HG02884 (cell line): Measurements from ENCODE around the gene LRIT3.
"Not testable (repeated sequence)": the region's sequence is repeated elsewhere in the genome, so short reads cannot be mapped to it uniquely, and the experiment has no call there.

Experiments used
- ATAC-seq: cut with Tn5 transposase; IDR thresholded peaks from one replicate; pipeline ENCODE4 v1.9.1; 2021; ENCODE audit warnings: mild to moderate bottlenecking, moderate library complexity; ENCODE audit not compliant: unreplicated experiment

Gene LRIT3

DNA sequence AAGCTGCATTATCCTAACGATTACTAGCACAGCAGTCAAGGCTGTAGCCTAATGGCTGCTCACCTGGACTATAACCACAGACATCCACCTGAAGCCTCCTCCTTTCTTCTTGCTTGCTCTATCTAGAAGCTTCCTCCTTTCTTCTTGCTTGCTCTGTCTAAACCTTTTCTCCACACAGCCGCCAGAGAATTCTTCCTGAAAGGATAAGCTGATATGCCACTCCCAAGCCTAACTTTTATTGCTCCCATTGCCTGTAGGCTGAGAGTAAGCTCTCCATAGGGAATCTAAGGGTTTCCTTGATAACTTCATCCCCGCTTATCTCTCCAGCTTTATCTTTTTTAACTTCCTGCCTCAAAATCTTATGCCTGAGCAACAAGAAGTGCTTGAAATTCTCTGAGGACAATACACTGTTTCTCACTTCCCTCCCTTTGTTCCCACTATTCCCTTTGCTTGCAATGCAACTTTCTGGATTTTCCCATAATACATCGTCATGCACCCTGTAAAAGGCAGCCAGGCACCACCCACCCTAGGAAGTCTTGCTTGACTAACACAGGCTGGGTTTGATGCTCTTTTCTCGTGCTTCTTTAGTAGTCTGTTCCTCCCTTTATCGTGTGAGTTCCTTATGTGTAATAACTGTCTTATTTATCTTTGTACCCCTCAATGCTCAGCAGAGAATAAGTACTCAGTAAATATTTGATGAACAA lies 1.4 kb upstream of the LRIT3 start:
- ATAC-seq, result no peak

GRCh38 chr4:109848501-109848900 lies 594 bp downstream of the LRIT3 start:
- ATAC-seq, result no peak

GRCh38 chr4:109850601-109851000 lies 2.7 kb downstream of the LRIT3 start:
- no peak for ATAC-seq

DNA sequence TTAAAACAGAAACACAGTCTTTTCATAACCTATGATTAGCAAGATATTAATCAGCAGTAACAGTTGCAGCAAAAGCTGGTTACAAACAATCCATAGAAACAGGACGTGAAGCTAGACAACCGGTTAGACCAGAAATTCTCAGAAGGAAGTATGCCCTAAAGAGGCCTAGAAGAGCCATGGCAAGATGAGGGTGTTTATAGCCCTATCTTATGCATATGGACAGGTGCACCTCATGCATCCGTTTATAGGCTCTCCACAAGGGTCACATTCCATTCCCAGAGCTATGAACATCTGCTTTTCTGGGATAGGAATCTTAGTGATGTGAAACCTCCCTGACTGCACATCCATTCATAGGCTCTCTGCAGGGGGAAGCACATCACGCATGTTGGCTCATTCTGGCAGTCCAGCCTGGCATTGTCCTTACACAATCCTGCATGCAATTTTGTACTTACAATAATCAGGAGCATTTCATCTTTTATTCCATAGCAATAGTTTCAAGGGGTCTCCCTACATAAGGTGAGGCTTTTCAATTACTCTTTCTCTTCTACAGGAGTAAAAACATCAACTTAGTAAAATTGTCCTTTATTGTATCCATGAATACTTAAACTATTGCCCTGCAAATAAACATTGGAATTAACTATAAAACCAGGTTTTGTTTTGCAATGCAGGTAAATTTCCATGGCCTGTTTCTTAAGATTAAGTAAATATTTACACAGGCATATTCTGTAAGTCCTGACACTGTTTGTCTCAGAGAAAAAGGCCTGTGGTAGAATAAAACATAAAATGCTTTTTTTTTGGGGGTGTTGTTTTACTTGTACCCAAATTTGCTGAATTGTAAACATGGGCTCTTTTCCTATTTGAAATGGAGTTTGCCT lies 11.8 kb downstream of the LRIT3 start:
- ATAC-seq, result not testable (repeated sequence)

DNA sequence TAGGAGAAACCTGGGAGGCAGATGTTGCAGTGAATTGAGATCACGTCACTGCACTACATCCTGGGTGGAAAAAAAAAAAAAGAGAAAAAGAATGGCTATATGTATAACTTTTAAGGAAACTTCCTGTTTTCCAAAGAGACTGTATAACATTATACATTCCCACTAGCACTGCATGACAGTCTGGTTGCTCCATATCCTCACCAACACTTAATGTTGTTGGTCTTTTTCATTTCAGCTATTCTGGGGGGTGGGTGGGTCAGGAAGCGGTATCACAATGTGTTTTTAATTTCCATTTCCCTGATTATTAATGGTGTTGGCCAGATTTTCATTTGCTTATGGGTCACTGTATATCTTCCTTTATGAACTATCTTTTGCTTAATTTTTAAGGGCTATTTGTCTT lies 13.4 kb downstream of the LRIT3 start:
- no peak for ATAC-seq

GRCh38 chr4:109861916-109862511 lies 14.1 kb downstream of the LRIT3 start:
- ATAC-seq, result no peak

DNA sequence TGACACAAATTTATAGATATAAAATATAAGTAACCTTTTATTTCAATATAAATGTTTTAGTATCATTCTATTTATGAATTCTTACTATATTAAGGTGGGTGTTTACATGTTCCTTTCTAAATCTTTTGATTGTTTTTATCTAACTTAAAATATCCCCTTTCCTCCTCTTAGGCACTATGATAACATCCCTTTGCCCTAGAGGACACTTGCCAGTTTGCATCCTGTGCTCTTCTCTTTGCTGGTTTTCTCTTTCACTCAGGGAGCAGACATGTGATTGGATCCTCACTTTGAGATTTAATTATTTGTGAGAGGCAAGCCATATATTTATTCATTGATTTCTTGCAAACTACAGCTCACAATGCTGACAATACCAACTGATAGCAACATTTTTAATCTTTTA lies 16.2 kb downstream of the LRIT3 start:
- ATAC-seq, result no peak

DNA sequence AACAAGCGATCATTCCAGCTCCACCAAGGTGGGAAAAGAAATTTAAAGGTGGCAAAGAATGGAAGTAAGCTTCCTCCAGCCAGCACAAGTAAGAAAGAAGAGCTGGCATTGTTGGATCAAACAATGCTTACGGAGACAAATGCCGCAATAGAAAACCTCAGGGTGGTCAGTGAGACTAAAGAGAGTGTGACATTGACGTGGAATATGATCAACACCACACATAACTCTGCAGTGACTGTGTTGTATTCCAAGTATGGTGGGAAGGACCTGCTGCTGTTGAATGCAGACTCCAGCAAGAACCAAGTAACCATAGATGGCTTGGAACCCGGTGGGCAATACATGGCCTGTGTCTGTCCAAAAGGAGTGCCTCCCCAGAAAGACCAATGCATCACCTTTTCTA lies 22.2 kb downstream of the LRIT3 start:
- ATAC-seq, result no peak

GRCh38 chr4:109872065-109872464 lies 24.2 kb downstream of the LRIT3 start:
- no peak for ATAC-seq

DNA sequence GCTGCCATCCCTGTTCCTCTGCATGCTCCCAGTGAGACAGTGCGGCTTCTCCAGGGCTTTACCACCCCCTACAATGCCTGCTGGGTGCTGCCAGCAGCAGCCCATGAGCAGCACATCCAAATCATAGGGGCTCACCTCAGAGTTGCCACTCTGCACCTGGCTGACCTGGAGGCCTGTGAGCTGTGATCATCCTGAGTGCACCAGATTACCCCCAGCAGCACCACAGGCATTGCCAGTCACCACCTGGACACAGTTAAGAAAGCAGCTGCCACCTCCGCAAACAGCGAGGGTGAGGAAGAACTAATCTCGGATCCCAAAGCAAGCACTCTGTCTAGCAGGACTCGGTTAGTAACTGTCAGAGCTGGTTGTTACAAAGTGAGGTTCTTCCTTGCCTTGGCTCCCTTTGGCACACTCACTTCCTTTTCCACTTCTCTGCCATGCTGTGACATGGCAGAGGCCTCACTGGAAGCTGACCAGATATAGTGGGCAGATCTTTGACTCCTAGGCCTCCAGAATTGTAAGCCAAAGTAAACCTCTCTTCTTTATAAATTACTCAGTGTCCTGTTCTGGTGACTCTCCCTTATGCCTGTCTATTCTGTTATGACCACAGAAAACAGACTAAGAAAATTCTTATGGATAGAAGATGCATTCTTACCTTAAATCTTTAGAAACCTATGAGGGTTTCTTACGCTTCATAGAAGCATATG lies 25.2 kb downstream of the LRIT3 start:
- ATAC-seq, result no peak

GRCh38 chr4:109873791-109874514 lies 26.0 kb downstream of the LRIT3 start:
- ATAC-seq, result no peak

- no peak for ATAC-seq
Observed at GRCh38 chr4:109875106-109875505, 27.2 kb downstream of the LRIT3 start.

DNA sequence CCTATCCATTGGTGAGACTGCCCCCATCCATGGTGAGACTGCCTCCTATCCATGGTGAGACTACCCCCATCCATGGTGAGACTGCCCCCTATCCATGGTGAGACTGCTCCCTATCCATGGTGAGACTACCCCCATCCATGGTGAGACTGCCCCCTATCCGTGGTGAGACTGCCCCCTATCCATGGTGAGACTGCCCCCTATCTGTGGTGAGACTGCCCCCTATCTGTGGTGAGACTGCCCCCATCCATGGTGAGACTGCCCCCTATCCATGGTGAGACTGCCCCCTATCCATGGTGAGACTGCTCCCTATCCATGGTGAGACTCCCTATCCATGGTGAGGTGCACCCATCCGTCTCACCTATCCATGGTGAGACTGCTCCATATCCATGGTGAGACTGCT lies 27.6 kb downstream of the LRIT3 start:
- not testable (repeated sequence) for ATAC-seq

DNA sequence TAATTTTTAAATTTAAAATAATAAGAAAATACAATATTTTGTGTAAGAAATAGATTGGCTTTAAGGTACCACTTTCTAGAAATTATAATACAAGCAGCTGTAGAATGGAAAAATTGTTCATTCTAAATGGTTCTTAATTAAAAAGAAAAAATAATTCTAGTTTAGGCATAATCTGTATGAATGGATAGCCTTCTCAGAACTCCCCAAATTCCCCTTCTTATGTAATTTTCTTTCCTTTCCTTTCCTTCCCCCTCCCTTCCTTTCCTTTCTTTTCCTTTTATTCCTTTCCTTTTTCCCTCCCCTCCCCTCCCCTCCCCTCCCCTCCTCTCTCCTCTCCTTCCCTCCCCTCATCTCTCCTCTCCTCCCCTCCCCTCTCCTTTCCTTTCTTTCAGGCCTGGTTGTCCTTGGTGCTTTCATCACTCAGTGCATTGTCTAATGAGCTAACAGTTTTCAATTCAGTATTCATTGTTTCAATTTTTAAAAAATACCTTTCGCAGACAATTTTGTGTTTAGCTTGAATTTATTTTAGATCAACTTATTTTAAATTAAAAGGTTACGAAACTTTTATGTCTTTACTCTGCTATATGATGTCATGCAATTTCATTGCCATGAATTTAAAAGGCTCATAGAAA lies 28.8 kb downstream of the LRIT3 start:
- no peak for ATAC-seq

- ATAC-seq, result peak; percentile 89
Observed at GRCh38 chr4:109877400-109877799, 29.5 kb downstream of the LRIT3 start.

GRCh38 chr4:109878355-109878754 lies 30.4 kb downstream of the LRIT3 start:
- no peak for ATAC-seq

GRCh38 chr4:109879081-109879480 lies 31.2 kb downstream of the LRIT3 start:
- no peak for ATAC-seq

DNA sequence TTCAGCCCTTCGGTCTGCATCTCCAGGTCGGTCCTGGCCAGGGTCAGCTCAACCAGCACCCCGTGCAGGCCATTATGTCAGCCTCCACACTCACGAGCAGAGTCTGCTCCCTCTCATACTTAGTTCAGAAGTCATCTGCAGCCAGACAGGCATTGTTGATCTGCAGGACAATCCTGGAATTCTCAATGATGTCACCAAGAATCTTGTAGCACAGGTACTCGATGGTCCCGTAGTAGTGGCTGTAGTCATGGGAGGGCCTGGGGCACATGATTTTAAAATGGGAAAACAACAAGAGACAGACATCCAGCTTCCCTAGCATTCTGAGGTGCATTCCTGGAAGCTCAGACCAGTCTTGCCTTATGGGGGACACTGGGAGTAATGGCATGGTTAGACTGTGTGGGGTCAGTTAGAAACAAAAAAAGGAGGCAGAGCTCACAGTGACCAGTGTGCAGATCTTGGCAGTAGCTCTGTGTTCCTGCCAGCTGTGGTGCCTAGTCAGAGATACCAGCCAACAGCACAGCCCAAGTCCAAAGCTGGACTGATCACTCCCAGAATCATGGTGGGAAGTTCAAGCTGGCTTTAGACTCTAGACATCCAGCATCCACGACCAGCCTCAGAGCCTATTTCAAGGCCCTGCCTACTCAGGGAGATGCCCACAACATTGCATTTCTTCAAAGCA lies 31.9 kb downstream of the LRIT3 start:
- ATAC-seq, result no peak

- no peak for ATAC-seq
Observed at GRCh38 chr4:109886303-109886702, 38.4 kb downstream of the LRIT3 start.

DNA sequence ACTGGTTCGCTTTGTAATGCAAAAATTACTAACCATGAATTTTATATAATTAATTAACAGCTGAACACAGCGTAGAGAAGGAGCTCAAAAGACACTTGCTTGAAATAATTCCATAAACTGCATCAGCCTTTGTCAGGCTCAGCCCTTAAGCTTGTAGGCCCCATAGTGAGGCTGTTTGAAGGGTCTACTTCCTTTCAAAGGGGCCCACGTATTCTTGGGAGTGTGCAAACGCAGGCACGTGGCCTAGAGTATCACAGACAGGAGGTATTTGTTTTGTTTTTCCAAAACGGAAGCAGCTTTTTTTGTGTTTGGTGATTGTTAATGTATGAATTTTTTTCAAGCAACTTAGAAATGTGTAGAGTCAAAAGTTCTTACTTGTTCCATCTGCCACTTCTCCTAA lies 39.2 kb downstream of the LRIT3 start:
- ATAC-seq, result no peak
